ENCODE data around the gene CLDN14.

Gene CLDN14

GRCh38 chr21:36427502-36427901 lies 52.4 kb downstream of the CLDN14 start:
- DNase-seq (ENCODE audit: low spot score), result no peak

DNA sequence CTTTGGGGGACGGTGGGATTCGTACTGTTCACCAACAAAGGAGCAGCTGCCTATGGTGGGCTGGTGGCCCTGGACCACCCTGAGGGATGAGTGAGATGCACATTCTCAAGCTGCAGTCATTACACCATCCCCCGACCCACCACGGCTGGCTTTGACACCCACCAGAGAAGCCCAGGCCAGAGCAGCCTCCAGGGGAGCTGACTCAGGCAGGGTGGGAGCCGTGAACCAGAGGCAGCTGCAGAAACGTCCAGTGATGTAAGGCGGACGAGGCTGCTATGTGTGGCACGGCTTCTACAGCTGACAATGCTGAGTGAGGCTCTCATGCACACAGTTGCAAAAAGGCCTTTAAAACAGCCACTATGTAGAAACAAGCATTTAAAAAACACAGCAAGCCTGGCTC lies 54.6 kb downstream of the CLDN14 start:
- no peak for DNase-seq (ENCODE audit: low spot score)
- no peak for TF ChIP-seq CTCF (IDR thresholded peaks at IDR 0.05; ENCODE audit: extremely low read depth, missing control alignments)

More at GRCh38 chr21:36427502-36427901, 52.4 kb downstream of the CLDN14 start:
- no peak for TF ChIP-seq CTCF (IDR thresholded peaks at IDR 0.05; ENCODE audit: extremely low read depth, missing control alignments)

GRCh38 chr21:36424592-36424991 lies 55.3 kb downstream of the CLDN14 start:
- no peak for TF ChIP-seq CTCF (IDR thresholded peaks at IDR 0.05; ENCODE audit: extremely low read depth, missing control alignments)

DNA sequence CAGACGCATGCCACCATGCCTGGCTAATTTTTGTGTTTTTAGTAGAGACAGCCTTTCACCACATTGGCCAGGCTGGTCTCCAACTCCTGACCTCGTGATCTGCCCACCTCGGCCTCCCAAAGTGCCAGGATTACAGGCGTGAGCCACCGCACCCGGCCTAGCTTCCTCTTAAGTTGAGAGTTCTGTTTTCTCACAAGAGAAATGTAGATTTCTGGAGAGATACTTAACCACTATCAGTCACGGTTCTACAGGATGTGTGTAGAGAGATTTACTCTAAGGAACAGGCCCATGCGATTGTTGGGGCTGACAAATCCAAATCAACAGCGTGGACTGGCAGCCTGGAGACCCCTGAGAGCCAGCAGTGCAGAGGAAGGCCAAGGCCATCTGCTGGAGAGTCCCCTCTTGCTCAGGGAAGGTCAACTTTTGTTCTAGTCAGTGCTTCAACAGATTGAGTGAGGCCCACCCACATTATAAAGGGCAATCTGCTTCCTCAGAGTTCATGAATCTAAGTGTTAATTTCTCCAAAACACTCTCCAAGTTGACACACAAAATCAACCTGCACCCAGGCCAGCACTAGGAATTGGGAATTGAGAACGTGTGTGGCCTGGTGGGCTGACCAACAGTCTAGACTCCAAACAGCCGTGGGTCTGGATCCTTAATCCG lies 56.0 kb downstream of the CLDN14 start:
- DNase-seq (ENCODE audit: low spot score), result no peak
- TF ChIP-seq CTCF (IDR thresholded peaks at IDR 0.05; ENCODE audit: extremely low read depth, missing control alignments), result no peak

More at GRCh38 chr21:36424592-36424991, 55.3 kb downstream of the CLDN14 start:
- DNase-seq (ENCODE audit: low spot score), result no peak

- peak; percentile 64 for TF ChIP-seq CTCF (IDR thresholded peaks at IDR 0.05; ENCODE audit: extremely low read depth, missing control alignments)
- peak; percentile 62 for DNase-seq (ENCODE audit: low spot score)
Measured at GRCh38 chr21:36422279-36423098, 57.4 kb downstream of the CLDN14 start.

DNA sequence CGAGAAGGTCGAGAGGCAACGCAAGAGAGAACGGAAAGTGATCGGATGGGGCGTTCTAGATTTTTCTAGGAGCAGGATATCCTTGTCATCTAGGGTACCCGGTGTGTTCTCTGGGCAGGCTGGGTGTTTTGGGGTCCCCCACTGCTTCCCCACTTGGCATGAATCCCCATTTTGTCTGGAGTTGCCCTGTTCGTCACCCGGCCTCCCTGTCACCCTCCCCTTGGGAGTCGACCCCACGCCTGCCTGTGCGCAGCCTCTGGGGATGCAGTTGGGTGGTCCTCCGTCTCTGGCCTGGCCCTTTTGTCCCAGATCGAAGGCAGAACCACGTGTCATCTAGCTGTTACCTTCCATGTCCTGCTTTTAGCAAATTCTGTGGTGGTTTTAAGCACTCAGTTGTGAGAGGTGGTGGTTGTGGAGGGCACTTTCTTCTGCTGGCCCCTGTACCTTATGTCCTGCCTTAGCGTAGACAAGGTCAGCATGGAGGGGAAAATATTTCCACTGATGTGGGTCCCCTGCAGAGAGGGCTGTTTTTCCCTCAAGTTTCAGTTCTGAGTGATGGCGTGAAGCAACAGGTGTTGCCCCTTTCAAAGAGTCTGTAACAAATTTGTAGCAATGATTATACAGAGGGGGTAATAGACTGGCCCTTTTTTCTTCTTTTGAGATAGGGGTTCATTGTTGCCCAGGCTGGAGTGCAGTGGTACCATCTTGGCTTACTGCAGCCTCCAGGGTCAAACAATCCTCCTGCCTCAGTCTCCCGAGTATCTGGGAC lies 59.2 kb downstream of the CLDN14 start:
- DNase-seq (ENCODE audit: low spot score), result no peak
- TF ChIP-seq CTCF (IDR thresholded peaks at IDR 0.05; ENCODE audit: extremely low read depth, missing control alignments), result no peak
